BJ (cell line): ENCODE measurements around the gene DIP2C. TPM values are rescaled to one million over a fixed set of nuclear protein-coding genes. Genes with fewer than 3 reads are reported as not detected.
A peak's percentile ranks its signal among the peaks of the same experiment; 100 is the strongest.

Experiments
- CTCF ChIA-PET: fragments of 350-600 bp; formaldehyde crosslinking; extraction: SDS; loops from one replicate; lab custom pipeline; 2021; ENCODE audit warnings: antibody characterized with exemption, inconsistent platforms; lab: Yijun Ruan, JAX
- POLR2A ChIA-PET: fragments of 300-600 bp; sonication (Branson Sonifier 250); formaldehyde crosslinking; extraction: SDS; loops from one replicate; lab custom pipeline; 2021; ENCODE audit warnings: antibody characterized with exemption; lab: Charles Lee
- DNase-seq: peaks from one replicate; pipeline ENCODE4 v3.0.0-alpha.2; 2011; ENCODE audit warnings: low read depth
- H3K27me3 ChIP-seq: 2 replicates; pipeline ENCODE4 v1.6.0; 2011; ENCODE audit warnings: low read length; ENCODE audit not compliant: control insufficient read depth, insufficient read depth
- H3K36me3 ChIP-seq: 2 replicates; pipeline ENCODE4 v1.5.1; 2011; ENCODE audit warnings: low read length; ENCODE audit not compliant: control insufficient read depth, insufficient read depth
- H3K4me3 ChIP-seq: 2 replicates; pipeline ENCODE4 v1.5.1; 2011; ENCODE audit warnings: low read depth, mild to moderate bottlenecking, control low read depth, low read length
- polyA plus RNA-seq: library from polyadenylated mRNA; depleted of rRNA; stranded (reverse); fragments of >200 nt; gene quantifications from 2 replicates; pipeline ENCODE4 v1.2.3, GENCODE V29; 2011; rRNA removed
- small RNA-seq: library from RNA; depleted of rRNA; stranded (forward); fragments of <200 nt; gene quantifications from one replicate; pipeline ENCODE3, GENCODE V24; 2012; ENCODE audit warnings: low replicate concordance, low read depth; ENCODE audit not compliant: insufficient read length
- TF ChIP-seq, protein P1 (sequence below): IDR thresholded peaks from 2 replicates; pipeline ENCODE4 v1.5.1; 2011; ENCODE audit warnings: low read depth, mild to moderate bottlenecking, control low read depth, inconsistent platforms, low read length, moderate library complexity; ENCODE audit not compliant: insufficient read depth

The DIP2C gene
- polyA plus RNA-seq, 1 experiment: 9.3 TPM

DNA sequence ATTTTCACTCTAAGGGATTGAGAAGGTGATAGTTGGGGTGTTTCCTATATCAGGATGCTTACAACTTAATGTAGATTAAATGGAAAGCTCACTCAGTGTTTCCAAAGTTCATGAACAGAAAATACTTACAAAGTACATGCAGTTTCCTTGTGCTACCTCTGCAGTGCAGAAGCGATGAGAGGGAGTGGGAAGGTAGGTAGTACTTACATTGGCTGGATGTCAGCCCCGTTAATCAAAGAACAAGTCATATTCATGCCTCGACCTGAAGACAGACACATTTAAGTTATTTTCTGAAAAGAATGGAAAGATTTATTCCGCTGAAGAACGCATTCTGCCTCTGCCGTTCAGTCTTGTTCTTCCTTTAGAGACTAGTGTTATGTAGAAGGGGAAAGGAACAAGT is 461.1 kb downstream of the DIP2C start:
- no peak for DNase-seq
- ChIA-PET CTCF (interaction anchor here (1.0 kb wide), 1 partner anchor 43 kb away, joined by 4 read pairs; no protein-coding TSS in a partner anchor), POLR2A (interaction anchor here (0.6 kb wide), 1 partner anchor 8 kb away, joined by 3 read pairs; no protein-coding TSS in a partner anchor)
- Histone ChIP-seq H3K27me3 (no peaks in the 10 kb centered on the region), H3K36me3 (no peaks in the 10 kb centered on the region), H3K4me3 (no peak overlapping the region)
- TF ChIP-seq, protein P1, sequence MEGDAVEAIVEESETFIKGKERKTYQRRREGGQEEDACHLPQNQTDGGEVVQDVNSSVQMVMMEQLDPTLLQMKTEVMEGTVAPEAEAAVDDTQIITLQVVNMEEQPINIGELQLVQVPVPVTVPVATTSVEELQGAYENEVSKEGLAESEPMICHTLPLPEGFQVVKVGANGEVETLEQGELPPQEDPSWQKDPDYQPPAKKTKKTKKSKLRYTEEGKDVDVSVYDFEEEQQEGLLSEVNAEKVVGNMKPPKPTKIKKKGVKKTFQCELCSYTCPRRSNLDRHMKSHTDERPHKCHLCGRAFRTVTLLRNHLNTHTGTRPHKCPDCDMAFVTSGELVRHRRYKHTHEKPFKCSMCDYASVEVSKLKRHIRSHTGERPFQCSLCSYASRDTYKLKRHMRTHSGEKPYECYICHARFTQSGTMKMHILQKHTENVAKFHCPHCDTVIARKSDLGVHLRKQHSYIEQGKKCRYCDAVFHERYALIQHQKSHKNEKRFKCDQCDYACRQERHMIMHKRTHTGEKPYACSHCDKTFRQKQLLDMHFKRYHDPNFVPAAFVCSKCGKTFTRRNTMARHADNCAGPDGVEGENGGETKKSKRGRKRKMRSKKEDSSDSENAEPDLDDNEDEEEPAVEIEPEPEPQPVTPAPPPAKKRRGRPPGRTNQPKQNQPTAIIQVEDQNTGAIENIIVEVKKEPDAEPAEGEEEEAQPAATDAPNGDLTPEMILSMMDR: no peak

- DNase-seq: peak; percentile 31
- CTCF ChIA-PET: no interaction called here
- Histone ChIP-seq H3K27me3 (no peaks in the 10 kb centered on the region), H3K36me3 (no peaks in the 10 kb centered on the region), H3K4me3 (no peak overlapping the region)
- POLR2A ChIA-PET: no interaction called here
- TF ChIP-seq, protein P1: no peak
Observed at GRCh38 chr10:227014-227413, 462.5 kb downstream of the DIP2C start.

GRCh38 chr10:226018-226417 is 463.4 kb downstream of the DIP2C start:
- Histone ChIP-seq H3K27me3 (no peaks in the 10 kb centered on the region), H3K4me3 (no peak overlapping the region), H3K36me3 (no peaks in the 10 kb centered on the region)
- no peak for DNase-seq
- POLR2A ChIA-PET: no interaction called here
- CTCF ChIA-PET: no interaction called here
- TF ChIP-seq, protein P1: no peak

- Histone ChIP-seq H3K36me3 (no peaks in the 10 kb centered on the region), H3K27me3 (no peaks in the 10 kb centered on the region), H3K4me3 (no peak overlapping the region)
- TF ChIP-seq, protein P1: no peak
- POLR2A ChIA-PET: no interaction called here
- no peak for DNase-seq
- CTCF ChIA-PET: no interaction called here
Observed at GRCh38 chr10:224571-224970, 464.9 kb downstream of the DIP2C start.

Small RNA genes within 50 kb of the gene (small RNA-seq; reads per million reads assigned to genes)
- gene MIR5699 (11.2 reads per million, percentile 77 among the genes with 10 or more reads in this experiment), gene RN7SL754P (not detected), gene RNA5SP298 (not detected)

Other genes starting within 250 kb of the DIP2C start
- 37.0 and 38.4 TPM in 2 replicates for gene LARP4B, start 242.0 kb upstream of the DIP2C start, polyA plus RNA-seq